HepG2 (cell line): ENCODE measurements around the gene HDAC5. TPM values are rescaled to one million over a fixed set of nuclear protein-coding genes. Genes with fewer than 3 reads are reported as not detected.

Source experiments
- AGO2 ChIP-seq: fragments of 200-400 bp; formaldehyde crosslinking; optimal IDR thresholded peaks from 2 replicates; pipeline ENCODE3; 2017; ENCODE audit warnings: mild to moderate bottlenecking, low read depth, low read length, moderate library complexity
- DMAP1 ChIP-seq: IDR thresholded peaks from 2 replicates; pipeline ENCODE4 v1.6.1; 2016
- HNRNPH1 ChIP-seq: fragments of 200-400 bp; formaldehyde crosslinking; optimal IDR thresholded peaks from 2 replicates; pipeline ENCODE3; 2017; ENCODE audit warnings: mild to moderate bottlenecking, low read depth, low read length
- MEIS2 ChIP-seq: sonication (generic); formaldehyde crosslinking; IDR thresholded peaks from 2 replicates; pipeline ENCODE4 v1.9.0; 2021; ENCODE audit warnings: mild to moderate bottlenecking, missing genetic modification reagents
- MXD3 ChIP-seq: IDR thresholded peaks from 2 replicates; pipeline ENCODE4 v1.6.1; 2016; ENCODE audit warnings: mild to moderate bottlenecking, missing biosample characterization, missing genetic modification reagents
- NCOA2 ChIP-seq: sonication (generic); formaldehyde crosslinking; IDR thresholded peaks from 2 replicates; pipeline ENCODE4 v1.8.0; 2022; ENCODE audit warnings: inconsistent platforms
- NFRKB ChIP-seq: fragments of 450-650 bp; IDR thresholded peaks from 2 replicates; pipeline ENCODE4 v1.6.1; 2017
- PITX1 ChIP-seq: sonication (generic); formaldehyde crosslinking; IDR thresholded peaks from 2 replicates; pipeline ENCODE4 v1.5.1; 2020; ENCODE audit warnings: mild to moderate bottlenecking, missing genetic modification reagents
- RFX1 ChIP-seq: fragments of 450-650 bp; IDR thresholded peaks from 2 replicates; pipeline ENCODE4 v1.6.1; 2017
- RFX5 ChIP-seq: IDR thresholded peaks from 2 replicates; pipeline ENCODE4 v1.6.1; 2011; ENCODE audit warnings: low read depth, low read length, improper control_type of control experiment
- SIX1 ChIP-seq: sonication (generic); formaldehyde crosslinking; IDR thresholded peaks from 2 replicates; pipeline ENCODE4 v1.4.0; 2020; ENCODE audit warnings: missing genetic modification reagents, borderline replicate concordance
- ZFP90 ChIP-seq: sonication (generic); formaldehyde crosslinking; IDR thresholded peaks from 2 replicates; pipeline ENCODE4 v1.8.0; 2022; ENCODE audit warnings: missing genetic modification reagents, mild to moderate bottlenecking, inconsistent platforms, borderline replicate concordance
- ZNF383 ChIP-seq: sonication (generic); formaldehyde crosslinking; IDR thresholded peaks from 2 replicates; pipeline ENCODE4 v1.4.0; 2020; ENCODE audit warnings: missing genetic modification reagents, mild to moderate bottlenecking, borderline replicate concordance
- ZNF432 ChIP-seq: sonication (generic); formaldehyde crosslinking; IDR thresholded peaks from 2 replicates; pipeline ENCODE4 v1.5.0; 2020; ENCODE audit warnings: missing genetic modification reagents, mild to moderate bottlenecking, borderline replicate concordance
- ZNF557 ChIP-seq: sonication (generic); formaldehyde crosslinking; IDR thresholded peaks from 2 replicates; pipeline ENCODE4 v1.4.0; 2020; ENCODE audit warnings: missing genetic modification reagents
- ZNF747 ChIP-seq: sonication (generic); formaldehyde crosslinking; IDR thresholded peaks from 2 replicates; pipeline ENCODE4 v1.8.1; 2023; ENCODE audit warnings: missing genetic modification reagents, mild to moderate bottlenecking, borderline replicate concordance
- ZNF761 ChIP-seq: sonication (generic); formaldehyde crosslinking; conservative IDR thresholded peaks from 2 replicates; pipeline ENCODE4 v1.4.0; 2020; ENCODE audit warnings: mild to moderate bottlenecking, missing genetic modification reagents
- ZNF777 ChIP-seq: sonication (generic); formaldehyde crosslinking; IDR thresholded peaks from 2 replicates; pipeline ENCODE4 v1.4.0; 2020; ENCODE audit warnings: missing genetic modification reagents
- ZNF83 ChIP-seq: sonication (generic); formaldehyde crosslinking; IDR thresholded peaks from 2 replicates; pipeline ENCODE4 v1.4.0; 2020; ENCODE audit warnings: missing genetic modification reagents, mild to moderate bottlenecking, borderline replicate concordance
- ZSCAN20 ChIP-seq: sonication (generic); formaldehyde crosslinking; IDR thresholded peaks from 2 replicates; pipeline ENCODE4 v1.4.0; 2020; ENCODE audit warnings: missing genetic modification reagents, mild to moderate bottlenecking, borderline replicate concordance
- polyA plus RNA-seq, 8 experiments: library from polyadenylated mRNA; depleted of rRNA in 3 of 8; stranded (reverse) in 7 of 8; unstranded in 1 of 8; fragments of >200 nt; fragmentation: Illumina TruSeq in 4 of 8; extraction: Trizol in 4 of 8; gene quantifications; 2 replicates each; pipeline versions ENCODE4 v1.2.1 to v1.2.3, GENCODE V29; 2011 to 2016; ENCODE audit warnings: low read depth in 4 of 8, missing spikeins in 1 of 8, mixed read lengths in 1 of 8; ENCODE audit not compliant: insufficient read depth in 1 of 8
- total RNA-seq, 5 experiments: library from RNA; depleted of rRNA; stranded (reverse); fragments of >200 nt; fragmentation: Illumina TruSeq; extraction: Trizol; gene quantifications; 2 replicates each; pipeline ENCODE4 v1.2.3, GENCODE V29; 2016; ENCODE audit warnings: low read depth in 1 of 5
- TF ChIP-seq, protein P1 (sequence below): sonication (generic); formaldehyde crosslinking; IDR thresholded peaks from 2 replicates; pipeline ENCODE4 v1.8.0; 2022; ENCODE audit warnings: mild to moderate bottlenecking, missing genetic modification reagents; ENCODE audit not compliant: insufficient replicate concordance
- TF ChIP-seq, protein P2 (sequence below): sonication (generic); formaldehyde crosslinking; IDR thresholded peaks from 2 replicates; pipeline ENCODE4 v1.4.0; 2020; ENCODE audit warnings: mild to moderate bottlenecking, missing genetic modification reagents
- TF ChIP-seq, protein P3 (sequence below): IDR thresholded peaks from 2 replicates; pipeline ENCODE4 v1.6.1; 2016; ENCODE audit warnings: missing genetic modification reagents, missing compliant biosample characterization

Gene HDAC5
- total and polyA plus RNA-seq, 2 of the 13 experiments (the other 11 are each of a cell fraction or from before 2014, with no cell fraction given), result 46.4 to 85.4 TPM

- no peak; the same call in 1 of the 2 replicates for TF ChIP-seq MXD3 (CRISPR knock-in tag)
- TF ChIP-seq ZFP90 (CRISPR knock-in tag), result no peak
- no peak for TF ChIP-seq NFRKB
- TF ChIP-seq ZNF83 (CRISPR knock-in tag), result no peak
- no peak for TF ChIP-seq HNRNPH1
- TF ChIP-seq AGO2, result no peak
- TF ChIP-seq, protein P1, sequence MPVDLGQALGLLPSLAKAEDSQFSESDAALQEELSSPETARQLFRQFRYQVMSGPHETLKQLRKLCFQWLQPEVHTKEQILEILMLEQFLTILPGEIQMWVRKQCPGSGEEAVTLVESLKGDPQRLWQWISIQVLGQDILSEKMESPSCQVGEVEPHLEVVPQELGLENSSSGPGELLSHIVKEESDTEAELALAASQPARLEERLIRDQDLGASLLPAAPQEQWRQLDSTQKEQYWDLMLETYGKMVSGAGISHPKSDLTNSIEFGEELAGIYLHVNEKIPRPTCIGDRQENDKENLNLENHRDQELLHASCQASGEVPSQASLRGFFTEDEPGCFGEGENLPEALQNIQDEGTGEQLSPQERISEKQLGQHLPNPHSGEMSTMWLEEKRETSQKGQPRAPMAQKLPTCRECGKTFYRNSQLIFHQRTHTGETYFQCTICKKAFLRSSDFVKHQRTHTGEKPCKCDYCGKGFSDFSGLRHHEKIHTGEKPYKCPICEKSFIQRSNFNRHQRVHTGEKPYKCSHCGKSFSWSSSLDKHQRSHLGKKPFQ (CRISPR knock-in tag), result peak; percentile 54
- TF ChIP-seq ZNF777 (CRISPR knock-in tag), result no peak
- TF ChIP-seq ZSCAN20, result peak; percentile 16; the same call in 1 of the 2 replicates
- no peak for TF ChIP-seq RFX1
- no peak for TF ChIP-seq ZNF557
- no peak for TF ChIP-seq ZNF747
- TF ChIP-seq DMAP1 (CRISPR knock-in tag), result no peak
- TF ChIP-seq, protein P2, sequence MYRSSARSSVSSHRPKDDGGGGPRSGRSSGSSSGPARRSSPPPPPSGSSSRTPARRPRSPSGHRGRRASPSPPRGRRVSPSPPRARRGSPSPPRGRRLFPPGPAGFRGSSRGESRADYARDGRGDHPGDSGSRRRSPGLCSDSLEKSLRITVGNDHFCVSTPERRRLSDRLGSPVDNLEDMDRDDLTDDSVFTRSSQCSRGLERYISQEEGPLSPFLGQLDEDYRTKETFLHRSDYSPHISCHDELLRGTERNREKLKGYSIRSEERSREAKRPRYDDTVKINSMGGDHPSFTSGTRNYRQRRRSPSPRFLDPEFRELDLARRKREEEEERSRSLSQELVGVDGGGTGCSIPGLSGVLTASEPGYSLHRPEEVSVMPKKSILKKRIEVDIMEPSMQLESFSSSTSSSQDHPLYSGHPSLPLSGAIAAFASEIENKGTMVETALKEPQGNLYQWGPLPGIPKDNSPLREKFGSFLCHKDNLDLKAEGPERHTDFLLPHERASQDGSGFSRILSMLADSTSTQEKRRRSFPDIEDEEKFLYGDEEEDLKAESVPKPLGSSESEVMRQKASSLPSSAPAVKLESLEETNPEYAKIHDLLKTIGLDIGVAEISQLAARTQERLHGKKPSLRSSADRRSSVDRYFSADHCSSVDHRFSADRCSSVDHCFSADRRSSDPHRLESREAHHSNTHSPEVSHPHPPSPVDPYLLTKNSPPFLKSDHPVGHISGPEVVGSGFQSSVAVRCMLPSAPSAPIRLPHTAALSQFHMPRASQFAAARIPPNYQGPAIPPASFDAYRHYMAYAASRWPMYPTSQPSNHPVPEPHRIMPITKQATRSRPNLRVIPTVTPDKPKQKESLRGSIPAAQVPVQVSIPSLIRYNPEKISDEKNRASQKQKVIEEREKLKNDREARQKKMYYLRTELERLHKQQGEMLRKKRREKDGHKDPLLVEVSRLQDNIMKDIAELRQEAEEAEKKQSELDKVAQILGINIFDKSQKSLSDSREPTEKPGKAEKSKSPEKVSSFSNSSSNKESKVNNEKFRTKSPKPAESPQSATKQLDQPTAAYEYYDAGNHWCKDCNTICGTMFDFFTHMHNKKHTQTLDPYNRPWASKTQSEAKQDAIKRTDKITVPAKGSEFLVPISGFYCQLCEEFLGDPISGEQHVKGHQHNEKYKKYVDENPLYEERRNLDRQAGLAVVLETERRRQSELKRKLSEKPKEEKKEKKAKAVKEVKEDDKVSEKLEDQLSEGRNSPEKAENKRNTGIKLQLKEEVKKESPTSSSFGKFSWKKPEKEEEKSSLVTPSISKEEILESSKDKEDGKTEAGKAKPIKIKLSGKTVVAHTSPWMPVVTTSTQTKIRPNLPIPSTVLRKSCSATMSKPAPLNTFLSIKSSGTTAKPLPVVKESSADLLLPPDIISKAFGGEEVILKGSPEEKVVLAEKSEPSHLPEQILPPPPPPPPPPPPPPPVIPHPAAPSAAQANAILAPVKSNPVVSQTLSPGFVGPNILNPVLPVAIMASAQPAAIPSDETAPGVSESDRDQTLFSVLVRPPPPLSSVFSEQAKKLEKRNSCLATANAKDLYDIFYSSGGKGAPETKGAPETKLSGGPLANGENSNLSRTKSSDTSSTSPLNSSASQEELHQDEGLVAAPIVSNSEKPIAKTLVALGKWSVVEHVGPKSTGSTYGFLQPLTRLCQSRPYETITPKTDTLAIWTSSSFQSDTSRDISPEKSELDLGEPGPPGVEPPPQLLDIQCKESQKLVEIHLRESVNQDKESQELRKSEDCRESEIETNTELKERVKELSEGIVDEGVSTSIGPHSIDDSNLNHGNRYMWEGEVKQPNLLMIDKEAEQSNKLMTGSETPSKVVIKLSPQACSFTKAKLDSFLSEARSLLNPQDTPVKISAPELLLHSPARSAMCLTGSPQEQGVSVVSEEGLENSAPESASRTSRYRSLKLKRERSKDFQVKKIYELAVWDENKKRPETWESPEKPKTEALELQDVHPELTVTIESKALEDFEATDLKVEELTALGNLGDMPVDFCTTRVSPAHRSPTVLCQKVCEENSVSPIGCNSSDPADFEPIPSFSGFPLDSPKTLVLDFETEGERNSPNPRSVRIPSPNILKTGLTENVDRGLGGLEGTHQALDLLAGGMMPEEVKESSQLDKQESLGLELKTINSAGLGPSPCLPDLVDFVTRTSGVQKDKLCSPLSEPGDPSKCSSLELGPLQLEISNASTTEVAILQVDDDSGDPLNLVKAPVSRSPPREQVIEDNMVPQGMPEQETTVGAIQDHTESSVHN (CRISPR knock-in tag), result peak; percentile 31; the same call in 1 of the 2 replicates
- no peak for TF ChIP-seq RFX5
- TF ChIP-seq ZNF383 (CRISPR knock-in tag), result no peak
- TF ChIP-seq ZNF432 (CRISPR knock-in tag), result no peak
- no peak for TF ChIP-seq NCOA2 (CRISPR knock-in tag)
- TF ChIP-seq SIX1 (CRISPR knock-in tag), result no peak
- TF ChIP-seq, protein P3, sequence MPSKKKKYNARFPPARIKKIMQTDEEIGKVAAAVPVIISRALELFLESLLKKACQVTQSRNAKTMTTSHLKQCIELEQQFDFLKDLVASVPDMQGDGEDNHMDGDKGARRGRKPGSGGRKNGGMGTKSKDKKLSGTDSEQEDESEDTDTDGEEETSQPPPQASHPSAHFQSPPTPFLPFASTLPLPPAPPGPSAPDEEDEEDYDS, result no peak
- TF ChIP-seq ZNF761 (CRISPR knock-in tag), result no peak; the same call in 1 of the 2 replicates
- no peak for TF ChIP-seq PITX1 (CRISPR knock-in tag)
- no peak; the same call in 1 of the 2 replicates for TF ChIP-seq MEIS2 (CRISPR knock-in tag)
Observed at GRCh38 chr17:44124118-44124438, 637 bp upstream of the HDAC5 start (continued).
